SJCRH30 (cell line): Measurements from ENCODE around the gene ISCU. TPM values are rescaled to one million over a fixed set of nuclear protein-coding genes. Genes with fewer than 3 reads are reported as not detected.
A peak's percentile ranks its signal among the peaks of the same experiment; 100 is the strongest.
"Not testable (repeated sequence)": the region's sequence is repeated elsewhere in the genome, so short reads cannot be mapped to it uniquely, and the experiment has no call there.

Source experiments
- DNase-seq, 2 experiments: peaks; one replicate each; pipeline ENCODE4 v3.0.0-alpha.2; 2015 to 2020
- H3K27ac ChIP-seq: fragments of 250-450 bp; sonication (Bioruptor Pico); 2 replicates; pipeline ENCODE4 v1.5.1; 2020; ENCODE audit warnings: mild to moderate bottlenecking, moderate library complexity
- H3K27me3 ChIP-seq: fragments of 250-450 bp; sonication (Bioruptor Pico); 2 replicates; pipeline ENCODE4 v1.5.1; 2020; ENCODE audit warnings: mild to moderate bottlenecking, moderate library complexity
- H3K36me3 ChIP-seq: fragments of 250-450 bp; sonication (Bioruptor Pico); 2 replicates; pipeline ENCODE4 v1.5.1; 2020; ENCODE audit warnings: mild to moderate bottlenecking, moderate library complexity
- H3K4me1 ChIP-seq: fragments of 250-450 bp; sonication (Bioruptor Pico); 2 replicates; pipeline ENCODE4 v1.5.1; 2020; ENCODE audit warnings: mild to moderate bottlenecking, moderate library complexity
- H3K4me3 ChIP-seq: fragments of 250-450 bp; sonication (Bioruptor Pico); 2 replicates; pipeline ENCODE4 v1.5.1; 2020; ENCODE audit warnings: mild to moderate bottlenecking, moderate library complexity
- H3K9me3 ChIP-seq: fragments of 250-450 bp; sonication (Bioruptor Pico); replicated peaks from 2 replicates; pipeline ENCODE4 v1.5.1; 2020; ENCODE audit warnings: mild to moderate bottlenecking, moderate library complexity
- total RNA-seq: library from RNA; depleted of rRNA; stranded (reverse); fragments of >200 nt; shearing (Covaris generic); gene quantifications from 2 replicates; pipeline ENCODE4 v1.2.3, GENCODE V29; 2014

ISCU gene
- total RNA-seq, 1 experiment from 2014 or later, result 70.1 TPM

GRCh38 chr12:108572166-108572790, 9.9 kb downstream of the ISCU start:
- no peak overlapping the region for H3K4me3 ChIP-seq
- no peak for DNase-seq
- peaks cover 4% of the 10 kb centered on the region; the same call in 1 of the 2 replicates for H3K36me3 ChIP-seq
- peaks cover 53% of the 10 kb centered on the region for H3K4me1 ChIP-seq
- no peaks in the 10 kb centered on the region for H3K9me3 ChIP-seq
- H3K27me3 ChIP-seq, result no peaks in the 10 kb centered on the region
- no peak overlapping the region for H3K27ac ChIP-seq

- no peak overlapping the region for H3K27ac ChIP-seq
- no peak for DNase-seq
Measured at GRCh38 chr12:108573317-108573716, 10.9 kb downstream of the ISCU start.

GRCh38 chr12:108574276-108574675, 11.9 kb downstream of the ISCU start:
- DNase-seq, H3K4me3 ChIP-seq, H3K27ac ChIP-seq, H3K27me3 ChIP-seq, H3K36me3 ChIP-seq, H3K9me3 ChIP-seq: not testable (repeated sequence)
- peaks cover 33% of the 10 kb centered on the region for H3K4me1 ChIP-seq

More at GRCh38 chr12:108573317-108573716, 10.9 kb downstream of the ISCU start:
- Histone ChIP-seq H3K4me1 (peaks cover 42% of the 10 kb centered on the region), H3K4me3 (no peak overlapping the region), H3K36me3 (no peaks in the 10 kb centered on the region), H3K27me3 (no peaks in the 10 kb centered on the region), H3K9me3 (no peaks in the 10 kb centered on the region)

- Histone ChIP-seq H3K27ac (no peak overlapping the region), H3K9me3 (no peaks in the 10 kb centered on the region), H3K4me1 (peaks cover 22% of the 10 kb centered on the region), H3K4me3 (no peak overlapping the region), H3K27me3 (no peaks in the 10 kb centered on the region), H3K36me3 (no peaks in the 10 kb centered on the region)
- no peak for DNase-seq
Measured at GRCh38 chr12:108575199-108575912, 13.0 kb downstream of the ISCU start.

GRCh38 chr12:108576660-108577234, 14.4 kb downstream of the ISCU start:
- Histone ChIP-seq H3K4me1 (peaks cover 11% of the 10 kb centered on the region; the same call in 1 of the 2 replicates), H3K4me3 (no peak overlapping the region), H3K36me3 (no peaks in the 10 kb centered on the region), H3K27ac (no peak overlapping the region), H3K9me3 (no peaks in the 10 kb centered on the region), H3K27me3 (no peaks in the 10 kb centered on the region)
- DNase-seq, result no peak

GRCh38 chr12:108577458-108577857, 15.1 kb downstream of the ISCU start:
- H3K4me1 ChIP-seq, result peaks cover 17% of the 10 kb centered on the region
- H3K4me3 ChIP-seq, result no peak overlapping the region
- H3K9me3 ChIP-seq, result no peaks in the 10 kb centered on the region
- no peak overlapping the region for H3K27ac ChIP-seq
- DNase-seq, result no peak
- H3K36me3 ChIP-seq, result no peaks in the 10 kb centered on the region
- no peaks in the 10 kb centered on the region for H3K27me3 ChIP-seq

GRCh38 chr12:108578264-108578663, 15.9 kb downstream of the ISCU start:
- Histone ChIP-seq H3K4me1 (peaks cover 25% of the 10 kb centered on the region), H3K27ac (no peak overlapping the region), H3K9me3 (no peaks in the 10 kb centered on the region), H3K27me3 (no peaks in the 10 kb centered on the region), H3K4me3 (no peak overlapping the region), H3K36me3 (no peaks in the 10 kb centered on the region)
- DNase-seq, result no peak

GRCh38 chr12:108578813-108579212, 16.4 kb downstream of the ISCU start:
- Histone ChIP-seq H3K4me3 (no peak overlapping the region), H3K27ac (no peak overlapping the region), H3K27me3 (no peaks in the 10 kb centered on the region), H3K4me1 (peaks cover 31% of the 10 kb centered on the region), H3K9me3 (no peaks in the 10 kb centered on the region), H3K36me3 (no peaks in the 10 kb centered on the region)
- no peak for DNase-seq

- Histone ChIP-seq H3K27ac (no peak overlapping the region), H3K27me3 (no peaks in the 10 kb centered on the region), H3K4me1 (peaks cover 41% of the 10 kb centered on the region), H3K9me3 (no peaks in the 10 kb centered on the region), H3K36me3 (no peaks in the 10 kb centered on the region), H3K4me3 (no peak overlapping the region)
- DNase-seq, result no peak
Measured at GRCh38 chr12:108580531-108580930, 18.1 kb downstream of the ISCU start.

GRCh38 chr12:108581311-108582227, 19.2 kb downstream of the ISCU start:
- H3K27me3 ChIP-seq, result no peaks in the 10 kb centered on the region
- no peaks in the 10 kb centered on the region for H3K36me3 ChIP-seq
- H3K4me1 ChIP-seq, result peaks cover 33% of the 10 kb centered on the region
- H3K9me3 ChIP-seq, result no peaks in the 10 kb centered on the region
- H3K27ac ChIP-seq, result no peak overlapping the region
- no peak for DNase-seq
- no peak overlapping the region for H3K4me3 ChIP-seq

GRCh38 chr12:108582509-108582908, 20.1 kb downstream of the ISCU start:
- peak overlapping the region; percentile 83 for H3K27ac ChIP-seq

GRCh38 chr12:108582978-108583770, 20.8 kb downstream of the ISCU start:
- Histone ChIP-seq H3K27ac (peak overlapping the region; percentile 83), H3K27me3 (no peaks in the 10 kb centered on the region), H3K9me3 (no peaks in the 10 kb centered on the region), H3K4me1 (peaks cover 38% of the 10 kb centered on the region), H3K4me3 (no peak overlapping the region), H3K36me3 (no peaks in the 10 kb centered on the region)
- peak; percentile 82 to 89 for DNase-seq

More at GRCh38 chr12:108582509-108582908, 20.1 kb downstream of the ISCU start:
- H3K4me3 ChIP-seq, result no peak overlapping the region
- H3K36me3 ChIP-seq, result no peaks in the 10 kb centered on the region
- DNase-seq, result no peak
- H3K9me3 ChIP-seq, result no peaks in the 10 kb centered on the region
- H3K27me3 ChIP-seq, result no peaks in the 10 kb centered on the region
- H3K4me1 ChIP-seq, result peaks cover 32% of the 10 kb centered on the region

GRCh38 chr12:108583991-108584390, 21.6 kb downstream of the ISCU start:
- no peaks in the 10 kb centered on the region for H3K27me3 ChIP-seq
- DNase-seq, result peak; percentile 94 to 96
- H3K9me3 ChIP-seq, result no peaks in the 10 kb centered on the region
- no peaks in the 10 kb centered on the region for H3K36me3 ChIP-seq
- peak overlapping the region; percentile 83 for H3K27ac ChIP-seq
- peaks cover 46% of the 10 kb centered on the region for H3K4me1 ChIP-seq
- H3K4me3 ChIP-seq, result no peak overlapping the region
